B cell (primary cell): Measurements from ENCODE around the gene FBXW5. TPM values are rescaled to one million over a fixed set of nuclear protein-coding genes. Genes with fewer than 3 reads are reported as not detected.

ENCODE experiments used
- ATAC-seq: fragments of 200-7000 bp; cut with Tn5 transposase; one replicate; pipeline ENCODE4 v1.10.0; 2021; ENCODE audit warnings: low read depth, mild to moderate bottlenecking, moderate number of reproducible peaks, moderate library complexity
- CTCF ChIA-PET: fragments of 350-600 bp; sonication (Branson Sonifier 250); formaldehyde crosslinking; loops from one replicate; lab custom pipeline; 2021; ENCODE audit warnings: antibody characterized with exemption, inconsistent platforms; lab: Charles Lee
- POLR2A ChIA-PET: fragments of 350-600 bp; sonication (Branson Sonifier 250); formaldehyde crosslinking; loops from one replicate; lab custom pipeline; 2021; ENCODE audit warnings: antibody characterized with exemption; lab: Charles Lee
- DNase-seq: peaks from one replicate; pipeline ENCODE4 v3.0.0; 2013
- H2AFZ ChIP-seq: 2 replicates; pipeline ENCODE4 v1.6.1; 2012; ENCODE audit warnings: mild to moderate bottlenecking, low read depth, low read length; ENCODE audit not compliant: insufficient read depth, poor library complexity, severe bottlenecking
- H3K27ac ChIP-seq, 2 donors: 1 replicate in 1 of 2; 2 replicates in 1 of 2; pipeline ENCODE4 v1.5.1; 2012 to 2013; ENCODE audit warnings: low read length in 2 of 2, mild to moderate bottlenecking in 2 of 2, moderate library complexity in 1 of 2
- H3K27me3 ChIP-seq, 4 experiments: fragments of 200-600 bp in 1 of 4; sonication (generic) in 1 of 4; replicated peaks in 1 of 4; 1 replicate in 2 of 4; 2 replicates in 2 of 4; pipeline versions ENCODE4 v1.6.1 to v1.7.0; 2013 to 2016; ENCODE audit warnings: low read length in 3 of 4, mild to moderate bottlenecking in 2 of 4, mixed read lengths in 1 of 4, moderate library complexity in 1 of 4; ENCODE audit not compliant: insufficient read depth in 4 of 4, control insufficient read depth in 3 of 4; ENCODE audit errors: control extremely low read depth in 1 of 4
- H3K36me3 ChIP-seq, 2 experiments: replicated peaks in 1 of 2; 1 replicate in 1 of 2; 2 replicates in 1 of 2; pipeline versions ENCODE4 v1.6.1 to v1.7.1; 2013; ENCODE audit warnings: low read length in 1 of 2; ENCODE audit not compliant: insufficient read depth in 2 of 2, control insufficient read depth in 1 of 2; ENCODE audit errors: control extremely low read depth in 1 of 2, extremely low read depth in 1 of 2
- H3K4me1 ChIP-seq, 2 donors: fragments of 200-600 bp in 1 of 2; sonication (generic) in 1 of 2; 1 replicate in 1 of 2; 2 replicates in 1 of 2; pipeline versions ENCODE4 v1.5.1 to v1.6.1; 2013 to 2017; ENCODE audit warnings: low read length in 2 of 2; ENCODE audit not compliant: control insufficient read depth in 2 of 2, insufficient read depth in 2 of 2
- H3K4me2 ChIP-seq: replicated peaks from 2 replicates; pipeline ENCODE3; 2012; ENCODE audit warnings: mild to moderate bottlenecking, low read depth, low read length; ENCODE audit not compliant: poor library complexity, severe bottlenecking
- H3K4me3 ChIP-seq, 5 experiments: fragments of 200-600 bp in 1 of 5; sonication (generic) in 1 of 5; 1 replicate in 3 of 5; 2 replicates in 2 of 5; pipeline versions ENCODE4 v1.5.1 to v1.7.0; 2011 to 2016; ENCODE audit warnings: low read length in 4 of 5, mild to moderate bottlenecking in 4 of 5, low read depth in 2 of 5, control low read depth in 1 of 5, moderate library complexity in 1 of 5; ENCODE audit not compliant: insufficient read depth in 1 of 5; ENCODE audit errors: control extremely low read depth in 1 of 5, extremely low read depth in 1 of 5
- H3K79me2 ChIP-seq: fragments of 200-600 bp; sonication (generic); one replicate; pipeline ENCODE4 v1.6.0; 2016; ENCODE audit warnings: low read length; ENCODE audit not compliant: control insufficient read depth, insufficient read depth
- H3K9ac ChIP-seq: fragments of 200-600 bp; sonication (generic); 2 replicates; pipeline ENCODE4 v1.6.1; 2017; ENCODE audit warnings: mild to moderate bottlenecking, low read length, moderate library complexity
- H3K9me3 ChIP-seq, 3 donors: one replicate each; pipeline versions ENCODE4 v1.6.1 to v1.7.1; 2013; ENCODE audit warnings: low read length in 2 of 3; ENCODE audit not compliant: control insufficient read depth in 2 of 3, insufficient read depth in 1 of 3; ENCODE audit errors: control extremely low read depth in 1 of 3
- H4K20me1 ChIP-seq: 2 replicates; pipeline ENCODE4 v1.6.0; 2012; ENCODE audit warnings: mild to moderate bottlenecking, low read length; ENCODE audit not compliant: insufficient read depth, control insufficient read depth, poor library complexity, severe bottlenecking
- H3K27ac Mint-ChIP-seq: one replicate; pipeline ENCODE4 v1.8.0; 2021; ENCODE audit warnings: mixed read lengths
- H3K27me3 Mint-ChIP-seq: one replicate; pipeline ENCODE4 v1.8.0; 2021; ENCODE audit warnings: mixed read lengths
- H3K4me1 Mint-ChIP-seq: one replicate; pipeline ENCODE4 v1.8.0; 2021; ENCODE audit warnings: mixed read lengths
- H3K4me3 Mint-ChIP-seq: one replicate; pipeline ENCODE4 v1.8.0; 2021; ENCODE audit warnings: mixed read lengths
- H3K9me3 Mint-ChIP-seq: one replicate; pipeline ENCODE4 v1.8.0; 2022; ENCODE audit warnings: mixed read lengths; ENCODE audit not compliant: insufficient read depth
- EZH2 ChIP-seq: IDR thresholded peaks from 2 replicates; pipeline ENCODE4 v1.6.1; 2012; ENCODE audit warnings: borderline replicate concordance, low read depth, mild to moderate bottlenecking, moderate library complexity, low read length; ENCODE audit not compliant: insufficient read depth, poor library complexity, severe bottlenecking
- WGBS: methylation state at CpG from one replicate; pipeline ENCODE4 v1.1.5; 2013; ENCODE audit warnings: missing lambda C conversion rate; ENCODE audit not compliant: insufficient coverage; 5-methylcytosine and 5-hydroxymethylcytosine counted together
- intact Hi-C: fragments of 100-400 bp; cut with micrococcal nuclease; formaldehyde crosslinking; loops from one replicate; pipeline ENCODE4 v1.10.0; 2022
- polyA plus RNA-seq: library from polyadenylated mRNA; depleted of rRNA; stranded (reverse); fragments of >200 nt; gene quantifications from 2 replicates; pipeline ENCODE4 v1.2.3, GENCODE V29; 2012
- total RNA-seq, 2 donors: library from RNA; stranded (reverse); fragments of 120-200 nt in 1 of 2; gene quantifications; 1 replicate in 1 of 2; 2 replicates in 1 of 2; pipeline versions ENCODE4 v1.2.3 to v1.2.4, GENCODE V29; 2013 to 2022
- TF ChIP-seq, protein P1 (sequence below): fragments of 200-600 bp; IDR thresholded peaks from one replicate; pipeline ENCODE4 v1.8.0; 2022; ENCODE audit warnings: antibody characterized with exemption, mild to moderate bottlenecking

FBXW5 gene
- total and polyA plus RNA-seq, 2 donors (not counting 1 experiment from before 2014, with no cell fraction given): 99.6 to 195 TPM

DNA sequence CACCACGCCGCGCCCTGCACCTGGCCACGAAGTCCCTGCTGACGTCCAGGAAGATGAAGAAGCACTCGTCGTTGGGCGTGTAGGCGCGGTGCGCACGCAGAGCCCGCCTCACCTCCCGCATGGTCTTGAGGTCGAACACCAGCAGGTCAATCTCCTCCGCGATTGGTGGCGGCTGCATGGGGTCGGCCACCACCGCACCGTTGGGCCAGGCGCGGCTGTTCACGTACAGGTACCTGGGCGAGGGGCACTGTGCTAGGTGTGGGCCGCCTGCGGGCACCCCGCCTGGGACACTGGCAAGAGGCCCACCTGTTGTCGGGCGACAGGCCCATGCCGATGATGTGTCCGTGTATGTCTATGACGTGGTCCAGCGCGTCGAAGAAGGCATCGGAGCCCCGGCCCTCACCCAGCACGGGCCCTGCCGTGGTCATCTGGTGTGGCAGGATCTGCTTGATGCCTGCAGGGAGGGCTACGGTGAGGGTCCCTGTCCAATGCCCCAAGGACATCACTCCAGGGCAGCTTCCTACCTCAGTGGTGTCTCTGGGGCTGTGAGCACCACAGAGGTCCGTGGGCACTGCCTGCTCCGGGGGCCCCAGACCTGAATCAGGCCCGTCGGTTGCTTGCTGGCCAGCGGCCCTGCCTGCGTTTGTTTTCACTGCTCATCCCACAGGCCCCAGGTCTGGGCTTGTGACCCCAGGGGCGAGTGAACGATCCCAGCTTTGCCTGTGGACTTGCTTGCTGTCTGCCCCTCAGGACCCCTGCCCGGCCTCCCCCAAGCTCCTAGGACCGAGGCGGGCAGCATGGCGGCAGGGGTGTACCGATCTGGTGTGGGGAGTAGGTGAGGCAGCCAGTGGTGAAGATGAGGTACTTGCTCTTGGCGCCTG is 3.1 kb downstream of the FBXW5 start:
- Mint-ChIP-seq H3K4me1 (peaks cover 6% of the 10 kb centered on the region), H3K27me3 (no peaks in the 10 kb centered on the region), H3K9me3 (no peaks in the 10 kb centered on the region), H3K4me3 (no peak overlapping the region), H3K27ac (no peak overlapping the region)
- intact Hi-C loops: no loop called here
- ATAC-seq (no peak), DNase-seq (no peak)
- Histone ChIP-seq H3K4me1 (peaks cover 6 to 18% of the 10 kb centered on the region in 2 donors), H3K36me3 (peaks cover 2 to 36% of the 10 kb centered on the region in 2 experiments), H3K9me3 (no peaks in the 10 kb centered on the region), H3K27ac (no peak overlapping the region), H3K4me3 (no peak overlapping the region), H3K4me2 (no peak overlapping the region), H3K79me2 (peaks cover 22% of the 10 kb centered on the region), H3K9ac (no peak overlapping the region), H4K20me1 (peaks cover 64% of the 10 kb centered on the region), H2AFZ (no peak overlapping the region), H3K27me3 (no peaks in the 10 kb centered on the region)
- WGBS: 98% methylated on average over 53 of the region's 55 CpGs
- TF ChIP-seq EZH2: no peak
- TF ChIP-seq, protein P1, sequence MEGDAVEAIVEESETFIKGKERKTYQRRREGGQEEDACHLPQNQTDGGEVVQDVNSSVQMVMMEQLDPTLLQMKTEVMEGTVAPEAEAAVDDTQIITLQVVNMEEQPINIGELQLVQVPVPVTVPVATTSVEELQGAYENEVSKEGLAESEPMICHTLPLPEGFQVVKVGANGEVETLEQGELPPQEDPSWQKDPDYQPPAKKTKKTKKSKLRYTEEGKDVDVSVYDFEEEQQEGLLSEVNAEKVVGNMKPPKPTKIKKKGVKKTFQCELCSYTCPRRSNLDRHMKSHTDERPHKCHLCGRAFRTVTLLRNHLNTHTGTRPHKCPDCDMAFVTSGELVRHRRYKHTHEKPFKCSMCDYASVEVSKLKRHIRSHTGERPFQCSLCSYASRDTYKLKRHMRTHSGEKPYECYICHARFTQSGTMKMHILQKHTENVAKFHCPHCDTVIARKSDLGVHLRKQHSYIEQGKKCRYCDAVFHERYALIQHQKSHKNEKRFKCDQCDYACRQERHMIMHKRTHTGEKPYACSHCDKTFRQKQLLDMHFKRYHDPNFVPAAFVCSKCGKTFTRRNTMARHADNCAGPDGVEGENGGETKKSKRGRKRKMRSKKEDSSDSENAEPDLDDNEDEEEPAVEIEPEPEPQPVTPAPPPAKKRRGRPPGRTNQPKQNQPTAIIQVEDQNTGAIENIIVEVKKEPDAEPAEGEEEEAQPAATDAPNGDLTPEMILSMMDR: no peak
- ChIA-PET POLR2A (no interaction called here), CTCF (no interaction called here)
